GM19328 (cell line): ENCODE data around the gene BCL2L15.
A peak's percentile ranks its signal among the peaks of the same experiment; 100 is the strongest.
"Not testable (repeated sequence)": the region's sequence is repeated elsewhere in the genome, so short reads cannot be mapped to it uniquely, and the experiment has no call there.

Source experiments
- ATAC-seq: cut with Tn5 transposase; IDR thresholded peaks from one replicate; pipeline ENCODE4 v1.9.1; 2021; ENCODE audit warnings: mild to moderate bottlenecking, moderate library complexity; ENCODE audit not compliant: unreplicated experiment

Gene BCL2L15

DNA sequence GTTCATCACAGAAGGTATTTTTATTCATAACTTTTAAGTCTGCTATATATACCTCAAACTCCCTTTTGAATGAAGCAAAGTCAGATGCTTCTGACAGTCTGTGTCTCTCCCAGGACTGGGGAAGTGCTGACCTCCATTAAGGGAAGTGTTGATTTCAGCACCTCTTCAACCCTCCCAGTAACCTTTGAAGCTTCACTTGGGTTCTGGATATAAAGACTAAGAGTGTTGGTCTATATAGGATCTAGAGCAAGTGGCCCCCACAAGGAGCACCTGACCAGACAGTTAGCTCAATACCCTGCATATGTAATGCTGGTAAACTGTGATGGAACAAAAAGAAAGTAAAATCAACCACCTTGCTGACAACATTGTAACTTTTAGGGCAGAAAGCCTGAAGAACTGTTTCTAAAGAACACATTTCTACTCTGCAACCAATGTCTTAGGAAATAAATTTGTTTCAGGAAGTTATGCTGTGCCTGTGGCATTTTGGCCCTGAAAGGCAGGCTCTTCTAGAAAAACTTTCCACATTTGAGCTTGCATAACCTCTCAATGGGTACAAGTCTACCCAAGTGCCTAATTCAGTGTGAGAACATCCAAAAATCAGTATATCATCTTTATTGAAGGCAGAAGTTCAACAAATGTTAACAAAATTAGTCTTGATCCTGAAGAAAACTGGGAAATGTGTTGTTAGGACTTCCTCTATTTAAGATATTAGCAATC lies 15.0 kb downstream of the BCL2L15 start:
- ATAC-seq: peak; percentile 5

DNA sequence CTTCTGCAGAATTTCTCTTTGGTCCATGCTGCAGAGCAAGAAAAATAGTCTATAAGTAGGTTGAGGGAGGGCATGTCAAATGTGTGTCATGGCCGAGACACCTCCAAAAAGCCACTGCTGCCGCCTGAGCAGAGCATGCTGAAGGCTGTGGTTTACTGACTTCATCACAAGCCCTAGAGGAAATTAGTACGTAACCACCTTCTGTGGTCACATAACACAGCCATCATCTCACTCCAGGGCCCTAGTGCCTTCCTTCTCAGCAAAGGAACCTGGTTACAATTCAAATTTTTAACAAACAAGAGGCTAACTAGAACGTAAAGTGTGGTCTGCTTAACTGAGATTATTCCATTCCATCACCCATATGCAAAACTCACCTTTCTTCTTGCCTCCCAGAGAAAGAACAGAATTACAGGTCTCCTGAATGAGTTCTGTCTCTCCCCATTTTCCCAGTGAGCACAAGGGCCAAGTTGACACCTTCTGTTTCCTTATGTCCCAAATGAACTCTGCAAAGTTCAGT lies 15.7 kb downstream of the BCL2L15 start, which contains the start of gene PTPN22:
PTPN22 (minus strand) TSS at position 116 of the 517 bp plus-strand sequence.
- peak; percentile 90 for ATAC-seq

DNA sequence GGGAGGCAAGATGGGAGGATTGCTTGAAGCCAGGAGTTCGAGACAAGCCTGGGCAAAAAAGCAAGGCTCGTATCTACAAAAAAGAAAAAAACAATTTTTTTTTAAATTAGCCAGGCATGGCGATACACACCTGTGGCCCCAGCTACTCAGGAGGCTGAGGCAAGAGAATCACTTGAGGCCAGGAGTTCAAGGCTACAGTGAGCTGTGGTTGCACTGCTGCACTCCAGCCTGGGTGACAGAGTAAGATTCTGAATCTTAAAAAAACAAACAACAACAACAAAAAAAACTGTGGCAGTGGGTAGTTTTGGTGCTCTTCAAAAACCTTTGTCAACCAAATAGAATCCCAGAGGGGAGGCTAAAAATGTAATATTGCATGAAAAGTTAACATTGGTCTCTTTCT lies 16.6 kb downstream of the BCL2L15 start:
- no peak for ATAC-seq

- ATAC-seq: no peak
These were observed 18.8 kb downstream of the BCL2L15 start for GRCh38 chr1:113868387-113869083.

DNA sequence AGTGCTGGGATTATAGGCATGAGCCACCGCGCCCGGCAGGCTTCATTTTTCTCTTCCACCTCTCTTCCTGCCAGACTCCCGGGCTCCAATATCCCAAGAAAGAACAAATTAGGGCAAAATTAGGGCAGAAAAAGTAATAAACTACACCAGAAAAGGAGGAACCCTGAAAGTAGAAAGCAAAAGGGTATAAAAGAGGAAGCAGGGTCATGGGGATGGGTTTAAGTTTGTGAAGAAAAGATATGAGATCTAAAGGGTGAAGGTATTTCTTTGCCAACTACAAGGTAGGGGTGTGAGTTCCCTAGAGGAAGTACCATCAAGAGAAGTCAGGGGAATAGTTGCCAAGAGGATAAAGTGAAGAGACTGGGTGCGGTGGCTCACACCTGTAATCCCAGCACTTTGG lies 25.7 kb downstream of the BCL2L15 start:
- ATAC-seq: no peak

DNA sequence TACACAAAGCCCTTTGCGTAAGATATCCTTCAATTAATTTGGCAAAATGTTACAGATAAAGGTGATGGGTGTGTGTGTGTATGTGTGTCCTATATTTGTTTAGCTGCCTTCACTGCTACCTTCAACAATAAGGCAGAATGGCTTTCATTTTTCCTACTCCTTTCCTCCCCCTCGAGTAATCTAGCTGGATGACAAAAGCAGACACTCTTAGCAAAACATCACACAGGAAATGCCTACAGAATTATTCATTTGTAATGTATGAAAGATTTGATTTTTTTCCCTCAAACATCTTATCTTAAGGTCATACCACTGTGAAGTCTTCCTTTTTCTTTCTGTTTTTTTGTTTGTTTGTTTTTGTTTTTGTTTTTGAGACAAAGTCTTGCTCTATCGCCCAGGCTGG lies 26.5 kb downstream of the BCL2L15 start:
- ATAC-seq: no peak

DNA sequence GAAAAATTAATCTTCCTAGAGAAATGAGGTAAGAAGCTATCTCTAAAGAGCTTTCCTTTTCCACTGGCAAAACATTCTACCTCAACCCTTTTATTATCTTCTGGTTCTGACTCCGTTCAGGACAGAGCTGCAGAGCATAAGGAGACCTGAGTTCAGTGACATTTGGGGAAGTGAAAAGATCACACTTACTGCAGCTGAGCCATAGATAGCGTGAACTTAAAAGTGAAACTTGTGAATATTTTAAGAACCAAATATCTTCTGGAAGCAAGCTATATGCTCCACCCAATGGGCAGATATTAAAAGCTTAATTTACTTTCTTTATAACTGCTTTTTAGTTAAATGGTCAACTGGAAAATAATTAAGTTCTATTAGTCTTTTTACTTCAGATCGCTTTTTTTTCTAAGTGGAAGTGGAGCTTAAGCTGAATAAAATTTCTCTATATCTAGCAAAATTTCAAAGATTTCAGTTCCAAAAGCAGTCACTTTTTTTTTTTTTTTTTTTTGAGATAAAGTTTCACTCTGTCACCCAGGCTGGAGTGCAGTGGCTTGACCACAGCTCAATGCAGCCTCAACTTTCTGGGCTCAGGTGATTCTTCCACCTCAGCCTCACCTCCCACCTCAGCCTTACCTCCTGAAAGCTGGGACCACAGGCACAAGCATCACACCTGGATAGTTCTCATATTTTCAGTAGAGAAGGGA lies 27.8 kb downstream of the BCL2L15 start:
- peak; percentile 72 for ATAC-seq

- no peak for ATAC-seq
These were observed 28.4 kb downstream of the BCL2L15 start for GRCh38 chr1:113858982-113859381.

GRCh38 chr1:113858418-113858817 lies 29.0 kb downstream of the BCL2L15 start:
- no peak for ATAC-seq

DNA sequence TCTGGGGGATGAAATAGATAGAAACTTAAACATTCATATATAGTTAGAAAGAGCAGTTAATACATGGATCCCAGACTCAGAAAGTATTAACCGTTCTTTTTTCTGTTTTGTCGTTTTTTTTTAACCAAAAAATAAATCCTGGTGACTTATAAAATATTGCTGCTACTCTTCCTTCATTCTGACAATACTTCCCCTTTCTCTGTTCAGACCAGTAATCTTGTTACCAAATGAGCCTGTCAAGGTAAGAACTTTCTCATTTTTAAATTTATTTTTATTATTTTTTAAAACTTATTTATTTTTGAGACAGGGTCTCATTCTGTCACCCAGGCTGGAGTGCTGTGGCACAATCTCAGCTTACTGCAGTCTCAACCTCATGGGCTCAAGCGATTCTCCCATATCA lies 29.6 kb downstream of the BCL2L15 start:
- no peak for ATAC-seq

DNA sequence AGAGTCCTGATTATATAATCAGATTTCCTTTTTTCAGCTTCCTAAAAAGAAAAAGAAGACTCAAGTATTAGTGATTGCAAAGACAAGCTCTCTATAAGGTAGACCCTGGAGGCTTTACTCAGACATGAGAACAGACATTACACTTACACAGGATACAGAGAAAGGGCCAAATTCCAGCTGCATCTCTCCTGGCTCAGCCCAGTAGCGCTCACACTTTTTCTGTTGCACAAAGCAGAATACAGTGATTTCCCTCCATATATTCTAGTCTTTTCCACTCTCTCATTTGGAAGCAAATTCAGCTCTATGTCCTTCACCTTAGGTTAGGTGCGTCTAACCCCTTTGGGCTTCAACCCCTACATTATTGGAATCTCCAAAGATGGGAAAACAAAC lies 31.0 kb downstream of the BCL2L15 start:
- ATAC-seq: no peak

- no peak for ATAC-seq
These were observed 31.6 kb downstream of the BCL2L15 start for GRCh38 chr1:113855630-113856400.

- ATAC-seq: no peak
These were observed 33.1 kb downstream of the BCL2L15 start for GRCh38 chr1:113854234-113854633.

GRCh38 chr1:113852694-113853093 lies 34.7 kb downstream of the BCL2L15 start:
- not testable (repeated sequence) for ATAC-seq

DNA sequence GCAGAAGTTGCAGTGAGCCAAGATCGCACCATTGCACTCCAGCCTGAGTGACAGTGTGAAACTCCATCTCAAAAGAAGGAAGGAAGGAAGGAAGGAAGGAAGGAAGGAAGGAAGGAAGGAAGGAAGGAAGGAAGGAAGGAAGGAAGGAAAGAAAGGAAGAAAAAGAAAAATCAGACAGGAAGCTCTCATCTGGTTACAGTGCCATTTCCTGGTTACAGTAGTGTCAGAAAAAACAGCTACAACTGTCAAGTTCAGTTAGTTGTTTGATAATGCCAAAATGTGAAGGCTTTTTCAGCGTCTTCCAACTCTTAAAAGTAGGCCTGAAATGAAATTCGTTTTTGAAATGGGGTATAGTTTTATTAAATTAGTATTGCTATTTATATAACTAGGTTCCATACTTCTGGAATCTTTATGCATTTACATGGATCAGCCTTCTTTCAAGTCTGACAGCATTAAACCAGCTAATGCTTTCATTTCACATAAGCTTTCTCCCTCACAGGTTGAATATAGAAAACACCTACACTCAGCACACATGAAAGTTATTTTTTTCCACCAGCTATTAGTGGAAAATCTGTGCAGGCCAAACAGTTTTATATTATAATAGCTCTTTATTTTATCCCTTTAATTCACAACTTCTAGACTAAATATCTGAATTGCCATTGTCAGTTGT lies 37.1 kb downstream of the BCL2L15 start:
- ATAC-seq: no peak

DNA sequence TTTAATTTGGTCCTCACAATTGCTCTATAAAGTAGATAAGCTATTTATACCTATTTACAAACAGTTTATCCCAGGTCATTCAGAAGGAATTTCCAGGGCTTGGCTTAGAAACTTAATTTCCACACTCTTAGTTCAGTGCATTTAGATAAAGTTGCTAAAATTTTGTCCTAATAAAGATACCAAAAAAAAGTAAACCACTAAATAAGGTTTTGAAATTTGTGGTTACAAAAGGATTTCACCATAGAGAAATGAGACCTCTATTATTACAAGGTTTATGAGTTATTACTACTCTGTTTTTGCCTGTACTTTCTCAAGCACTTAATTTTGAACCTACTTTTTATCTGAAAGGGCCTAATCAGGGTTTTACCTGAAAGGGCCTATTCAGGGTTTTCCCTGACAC lies 38.3 kb downstream of the BCL2L15 start:
- no peak for ATAC-seq

- no peak for ATAC-seq
These were observed 40.9 kb downstream of the BCL2L15 start for GRCh38 chr1:113846391-113847035.

DNA sequence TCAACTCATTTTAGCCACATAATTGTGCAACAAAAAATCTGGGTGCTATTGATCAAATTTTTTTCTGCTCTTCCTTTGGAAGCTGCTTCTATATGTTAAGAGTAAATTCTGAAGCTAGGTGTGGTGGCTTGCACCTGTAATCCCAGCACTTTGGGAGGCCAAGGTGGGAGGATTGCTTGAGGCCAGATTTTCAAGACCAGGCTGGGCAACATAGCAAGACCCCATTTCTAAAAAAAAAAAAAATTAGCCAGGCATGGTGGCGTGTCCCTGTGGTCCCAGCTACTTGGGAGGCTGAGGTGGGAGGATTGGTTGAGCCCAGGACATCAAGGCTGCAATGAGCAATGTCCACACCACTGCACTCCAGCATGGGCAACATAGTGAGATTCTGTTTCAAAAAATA lies 50.8 kb downstream of the BCL2L15 start:
- no peak for ATAC-seq

- ATAC-seq: no peak
These were observed 51.6 kb downstream of the BCL2L15 start for GRCh38 chr1:113835686-113836290.
